Ishikawa (cell line): ENCODE measurements around the gene PCDHGA6.

Experiments
- CEBPB ChIP-seq: IDR thresholded peaks from 2 replicates; pipeline ENCODE4 v1.6.1; 2012
- EP300 ChIP-seq: IDR thresholded peaks from 2 replicates; pipeline ENCODE4 v1.6.1; 2012; ENCODE audit warnings: borderline replicate concordance
- FOXM1 ChIP-seq: IDR thresholded peaks from 2 replicates; pipeline ENCODE4 v1.6.1; 2012; ENCODE audit warnings: low read depth, borderline replicate concordance
- MAX ChIP-seq: IDR thresholded peaks from 2 replicates; pipeline ENCODE4 v1.6.1; 2012
- RAD21 ChIP-seq: IDR thresholded peaks from 2 replicates; pipeline ENCODE4 v1.6.1; 2012; ENCODE audit warnings: low read depth
- TEAD4 ChIP-seq: IDR thresholded peaks from 2 replicates; pipeline ENCODE4 v1.6.1; 2012
- YY1 ChIP-seq: IDR thresholded peaks from 2 replicates; pipeline ENCODE4 v1.6.1; 2012; ENCODE audit warnings: low read depth

GRCh38 chr5:141343953-141344463 is 29.7 kb upstream of the PCDHGA6 start:
- TF ChIP-seq TEAD4, result no peak
- no peak for TF ChIP-seq FOXM1
- no peak for TF ChIP-seq CEBPB
- no peak for TF ChIP-seq YY1
- TF ChIP-seq EP300, result no peak
- no peak for TF ChIP-seq RAD21
- no peak for TF ChIP-seq MAX
